ENCODE data around the gene LMO4. TPM values are rescaled to one million over a fixed set of nuclear protein-coding genes. Genes with fewer than 3 reads are reported as not detected.

The LMO4 gene
- 30.2 and 56.4 TPM in 2 replicates for total RNA-seq

DNA sequence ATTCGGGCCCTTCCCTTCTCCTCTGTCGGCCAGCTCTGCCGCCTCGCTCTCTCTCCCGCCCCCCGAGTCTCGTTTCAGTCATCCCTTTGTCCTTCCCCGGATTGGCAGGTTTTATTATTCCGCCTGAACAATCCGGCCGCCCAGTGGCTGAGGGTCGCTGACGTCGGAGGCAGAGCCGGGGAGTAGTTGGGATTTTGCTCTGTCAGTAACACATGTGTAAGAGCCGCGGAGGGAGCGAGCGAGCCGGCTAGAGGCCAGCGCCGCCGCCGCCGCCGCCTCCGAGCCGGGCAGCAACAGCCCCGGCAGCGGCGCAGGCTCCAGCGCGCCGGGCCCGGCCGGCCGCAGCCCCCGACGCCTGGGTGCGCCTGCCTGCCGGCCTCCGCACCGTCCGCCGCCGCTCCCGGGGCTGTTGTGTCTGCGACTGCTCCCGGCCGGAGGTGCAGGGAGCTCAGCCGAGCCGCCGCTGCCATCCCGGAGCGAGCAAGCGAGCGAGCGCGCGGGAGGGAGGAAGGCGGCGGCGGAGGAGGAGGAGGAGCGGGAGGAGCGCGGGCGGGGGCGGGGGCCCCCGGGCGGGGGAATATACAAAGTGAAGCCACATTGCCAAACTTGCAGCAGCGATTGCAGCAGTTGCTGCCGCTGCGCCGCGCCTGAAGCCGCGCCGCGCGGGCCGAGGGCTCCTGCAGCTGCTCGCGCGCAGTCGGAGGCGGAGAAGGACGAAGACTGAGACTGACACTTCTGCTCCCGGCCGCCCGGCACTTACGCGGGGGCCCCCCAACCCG, at the start of gene LMO4:
Gene LMO4, plus strand, starts transcription at position 609 of the 779 bp plus-strand sequence. CDS start 3,136 bp downstream, outside the sequence.

Data from hair follicular keratinocyte (primary cell).